Left hindlimb (tissue), 1 donor: ENCODE results near the gene KREMEN1.

Experiments used
- DNase-seq: peaks from one replicate; pipeline ENCODE4 v3.0.0-alpha.2; 2018

KREMEN1 gene

GRCh38 chr22:29152954-29153719 lies 80.3 kb downstream of the KREMEN1 start:
- no peak for DNase-seq

GRCh38 chr22:29154364-29155048 lies 81.7 kb downstream of the KREMEN1 start:
- peak; percentile 77 for DNase-seq

GRCh38 chr22:29155966-29156365 lies 83.1 kb downstream of the KREMEN1 start:
- no peak for DNase-seq

- no peak for DNase-seq
These were observed 83.7 kb downstream of the KREMEN1 start for GRCh38 chr22:29156507-29156906.

GRCh38 chr22:29157759-29158535 lies 85.1 kb downstream of the KREMEN1 start:
- DNase-seq = no peak

- DNase-seq = no peak
These were observed 85.7 kb downstream of the KREMEN1 start for GRCh38 chr22:29158546-29158945.

GRCh38 chr22:29163808-29164207 lies 91.0 kb downstream of the KREMEN1 start:
- no peak for DNase-seq

- DNase-seq = no peak
These were observed 92.7 kb downstream of the KREMEN1 start for GRCh38 chr22:29165321-29166060.

GRCh38 chr22:29166180-29166579 lies 93.3 kb downstream of the KREMEN1 start:
- no peak for DNase-seq

GRCh38 chr22:29167032-29167911 lies 94.4 kb downstream of the KREMEN1 start:
- no peak for DNase-seq

- no peak for DNase-seq
These were observed 98.9 kb downstream of the KREMEN1 start for GRCh38 chr22:29171721-29172120.

GRCh38 chr22:29172216-29172615 lies 99.4 kb downstream of the KREMEN1 start:
- no peak for DNase-seq

GRCh38 chr22:29175312-29175835 lies 102.5 kb downstream of the KREMEN1 start:
- DNase-seq = no peak

- no peak for DNase-seq
These were observed 111.4 kb downstream of the KREMEN1 start for GRCh38 chr22:29183971-29184848.

GRCh38 chr22:29184849-29185490 lies 112.1 kb downstream of the KREMEN1 start:
- no peak for DNase-seq

GRCh38 chr22:29186302-29186701 lies 113.5 kb downstream of the KREMEN1 start:
- no peak for DNase-seq

- DNase-seq = no peak
These were observed 115.0 kb downstream of the KREMEN1 start for GRCh38 chr22:29187831-29188230.

- DNase-seq = no peak
These were observed 117.2 kb downstream of the KREMEN1 start for GRCh38 chr22:29190051-29190450.

- DNase-seq = no peak
These were observed 118.1 kb downstream of the KREMEN1 start for GRCh38 chr22:29190918-29191317.

- no peak for DNase-seq
These were observed 120.2 kb downstream of the KREMEN1 start for GRCh38 chr22:29193021-29193420.
